Posterior vena cava (tissue), 2 donors: Measurements from ENCODE around the gene CDC16. TPM values are rescaled to one million over a fixed set of nuclear protein-coding genes. Genes with fewer than 3 reads are reported as not detected.
"Not testable (repeated sequence)": the region's sequence is repeated elsewhere in the genome, so short reads cannot be mapped to it uniquely, and the experiment has no call there.

Source experiments
- DNase-seq: peaks from one replicate; pipeline ENCODE4 v3.0.0-alpha.2; 2020; ENCODE audit warnings: low spot score
- intact Hi-C, 2 donors: fragments of 100-400 bp; cut with DNase I; formaldehyde crosslinking; loops; one replicate each; pipeline versions ENCODE4 v1.14.1 to v1.14.2; 2022 to 2023
- total RNA-seq, 2 donors: library from RNA; stranded (reverse); fragmentation: NEBNext Ultra II Directional; extraction: Animal tissue kit (Norgen Biotek cat#: 25700); gene quantifications; one replicate each; pipeline ENCODE4 v1.2.1, GENCODE V29; 2021
- donor health status: DM: yes; HTN: yes; CAD: no.
- donor health status: DM: yes; HTN: yes; CAD: no.

The CDC16 gene
- total RNA-seq, 2 donors from 2014 or later, result 46.8 TPM

DNA sequence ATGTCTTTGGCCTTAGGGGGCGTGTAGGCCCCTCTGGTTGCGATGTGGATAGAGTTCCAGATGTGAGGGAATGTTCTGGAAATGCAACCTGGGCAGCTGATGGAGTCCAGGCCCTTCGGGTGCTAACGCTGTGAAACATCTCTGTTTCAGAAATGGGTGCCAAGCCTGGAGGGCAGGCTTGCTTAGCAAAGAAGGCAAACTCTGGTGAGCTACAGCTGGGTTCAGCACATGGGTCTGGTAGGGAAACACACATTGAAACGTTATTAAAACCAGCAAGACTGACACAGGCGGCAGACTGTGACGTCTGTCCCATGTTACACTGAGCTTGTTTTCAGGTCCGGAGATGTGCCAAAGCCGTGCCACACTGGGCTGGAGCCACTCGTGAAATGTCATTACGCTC, 8.6 kb upstream of the CDC16 start:
- intact Hi-C loops, result loop anchor here (2.0 to 5.0 kb wide), 2 partner anchors 273 to 274 kb away; no protein-coding TSS in a partner anchor
- DNase-seq, result no peak

DNA sequence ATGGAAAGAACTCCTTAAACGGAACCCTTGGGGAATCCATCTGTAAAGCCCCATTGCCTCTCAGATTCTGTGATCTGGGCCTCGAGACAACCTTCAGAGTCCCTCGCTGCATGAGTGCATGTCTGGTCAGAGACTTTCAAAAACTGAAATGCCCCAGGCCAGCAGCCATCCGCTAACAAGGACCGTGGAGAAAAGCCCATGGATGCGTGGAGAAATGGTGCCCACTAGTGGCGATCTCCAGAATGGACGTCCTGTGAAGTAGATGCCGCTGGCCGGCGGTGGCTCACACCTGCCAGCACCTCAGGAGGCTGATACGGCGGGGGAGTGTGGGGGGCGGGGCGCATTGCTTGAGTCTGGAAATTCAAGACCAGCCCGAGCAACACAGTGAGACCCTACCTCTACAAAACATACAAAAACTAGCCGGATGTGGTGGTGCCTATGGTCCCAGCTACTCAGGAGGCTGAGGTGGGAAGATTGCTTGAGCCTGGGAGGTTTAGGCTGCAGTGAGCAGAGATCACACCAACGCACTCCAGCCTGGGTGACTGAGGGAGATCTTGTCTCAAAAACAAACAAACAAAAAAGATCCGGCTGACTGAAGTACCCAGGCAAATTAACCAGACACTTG, 7.9 kb upstream of the CDC16 start:
- intact Hi-C loops, result loop anchor here (2.0 to 5.0 kb wide), 2 partner anchors 274 to 275 kb away; no protein-coding TSS in a partner anchor
- peak; percentile 94 for DNase-seq

DNA sequence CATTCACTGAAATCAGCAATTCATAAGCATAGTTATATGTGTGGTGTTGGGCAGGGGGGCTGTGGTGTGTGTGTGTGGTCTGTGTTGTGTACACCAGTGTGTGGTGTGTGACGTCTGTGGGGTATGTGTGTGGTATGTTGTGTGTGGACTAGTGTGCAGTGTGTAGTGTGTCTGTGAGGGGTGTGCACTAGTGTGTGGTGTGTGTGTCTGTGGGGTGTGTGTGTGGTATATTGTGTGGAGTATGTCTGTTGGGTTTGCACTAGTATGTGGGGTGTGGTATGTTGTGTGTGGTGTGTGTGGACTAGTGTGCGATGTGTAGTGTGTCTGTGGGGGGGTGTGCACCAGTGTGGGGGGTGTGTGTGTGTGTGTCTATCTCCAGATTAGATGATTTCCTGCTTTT, 7.2 kb upstream of the CDC16 start:
- intact Hi-C loops, result loop anchor here (2.0 to 5.0 kb wide), 2 partner anchors 275 kb away; no protein-coding TSS in a partner anchor
- no peak for DNase-seq

DNA sequence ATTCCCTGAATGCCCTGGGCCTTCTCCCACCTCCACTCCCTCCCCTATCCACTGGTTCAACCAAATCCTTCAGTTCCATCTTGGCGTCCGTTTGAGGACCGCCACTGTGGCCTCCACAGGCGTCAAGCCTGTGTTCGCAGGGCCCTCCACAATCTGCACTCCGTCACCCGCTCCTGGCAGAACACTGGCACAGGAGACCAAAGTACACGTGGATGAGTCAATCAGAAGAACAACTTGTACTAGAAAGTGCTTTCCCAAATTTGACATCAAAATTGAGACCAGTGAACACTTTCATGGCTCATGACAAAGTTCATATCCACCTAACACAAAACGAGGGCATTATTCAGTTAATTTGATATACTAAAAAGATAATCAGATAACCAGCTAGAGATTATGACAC, 6.5 kb upstream of the CDC16 start:
- intact Hi-C loops, result loop anchor here in 1 of 2 donors (5.0 kb wide), 1 partner anchor 276 kb away; no protein-coding TSS in a partner anchor
- no peak for DNase-seq

DNA sequence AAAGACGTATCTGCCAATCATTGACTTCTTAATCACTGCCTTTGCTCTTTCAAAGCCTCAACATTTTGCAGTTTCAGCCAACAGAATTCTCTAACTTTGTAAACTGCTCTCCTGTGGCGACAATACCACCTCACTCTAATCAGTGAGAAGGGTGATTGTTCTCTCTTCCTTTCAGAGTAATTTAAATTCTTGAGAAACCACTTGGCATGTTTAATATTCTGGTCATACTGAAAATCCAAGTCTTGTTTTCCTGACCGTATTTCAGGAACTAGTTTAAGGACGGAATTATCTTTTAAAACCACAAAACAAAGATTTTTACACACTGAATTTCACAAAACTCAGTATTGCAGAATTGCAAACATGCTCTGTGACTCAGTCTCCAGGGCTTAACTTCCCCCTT, 5.2 kb upstream of the CDC16 start:
- DNase-seq, result no peak
- intact Hi-C loops, result loop anchor here in 1 of 2 donors (5.0 kb wide), 1 partner anchor 277 kb away; no protein-coding TSS in a partner anchor

DNA sequence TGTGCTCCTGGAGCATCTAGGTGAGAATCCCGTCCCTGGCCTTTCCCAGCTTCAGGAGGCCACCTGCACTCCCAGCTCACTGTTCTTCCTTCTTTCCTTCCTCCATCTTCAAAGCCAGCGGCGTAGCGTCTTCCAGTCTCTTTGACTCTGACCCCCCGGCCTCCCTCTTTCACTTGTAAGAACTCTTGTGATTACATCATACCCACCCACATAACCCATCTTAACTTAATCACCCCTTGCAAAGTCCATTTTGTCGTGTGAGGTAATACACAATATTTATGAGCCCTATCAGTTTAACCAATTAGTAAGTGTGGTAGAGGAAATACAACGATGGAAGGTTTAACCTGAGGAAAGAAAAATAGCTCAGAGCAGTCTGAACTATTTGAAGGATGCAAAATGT, 4.6 kb upstream of the CDC16 start:
- DNase-seq, result no peak
- intact Hi-C loops, result loop anchor here in 1 of 2 donors (5.0 kb wide), 1 partner anchor 418 kb away; no protein-coding TSS in a partner anchor

DNA sequence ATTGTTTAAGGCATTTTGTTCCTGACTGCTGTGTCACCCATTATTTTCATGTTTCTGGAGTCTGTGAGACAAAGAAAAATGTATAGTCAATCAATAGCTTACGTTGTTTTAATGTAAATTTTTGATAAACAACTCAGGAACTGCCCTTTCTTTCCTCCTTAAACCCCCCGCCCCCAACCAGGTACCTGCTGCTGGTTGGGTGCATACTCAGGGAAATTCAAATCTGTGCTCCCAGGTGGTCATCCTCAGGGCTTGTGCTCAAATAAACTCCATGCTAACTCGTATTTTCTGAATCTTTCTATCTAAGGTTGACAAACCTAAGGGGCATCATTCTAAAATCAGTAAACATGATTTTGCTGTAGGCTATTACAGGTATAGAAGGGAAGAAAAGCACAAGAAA, 4.1 kb upstream of the CDC16 start:
- no peak for DNase-seq
- intact Hi-C loops, result loop anchor here in 1 of 2 donors (5.0 kb wide), 1 partner anchor 418 kb away; no protein-coding TSS in a partner anchor

DNA sequence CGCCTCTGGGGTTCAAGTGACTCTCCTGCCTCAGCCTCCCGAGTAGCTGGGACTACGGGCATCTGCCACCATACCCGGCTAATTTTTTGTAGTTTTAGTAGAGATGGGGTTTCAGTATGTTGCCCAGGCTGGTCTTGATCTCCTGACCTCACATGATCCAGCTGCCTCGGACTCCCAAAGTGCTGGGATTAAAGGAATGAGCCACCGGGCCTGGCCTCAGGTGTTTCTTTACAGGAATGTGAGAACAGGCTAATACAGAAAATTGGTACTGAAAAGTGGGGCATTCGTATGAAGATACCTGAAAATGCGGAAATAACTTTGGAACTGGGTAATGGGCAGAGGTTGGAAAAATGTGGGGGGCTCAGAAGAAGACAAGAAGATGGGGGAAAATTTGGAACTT, 2.8 kb upstream of the CDC16 start:
- no peak for DNase-seq
- intact Hi-C loops, result loop anchor here in 1 of 2 donors (5.0 kb wide), 1 partner anchor 420 kb away; no protein-coding TSS in a partner anchor

DNA sequence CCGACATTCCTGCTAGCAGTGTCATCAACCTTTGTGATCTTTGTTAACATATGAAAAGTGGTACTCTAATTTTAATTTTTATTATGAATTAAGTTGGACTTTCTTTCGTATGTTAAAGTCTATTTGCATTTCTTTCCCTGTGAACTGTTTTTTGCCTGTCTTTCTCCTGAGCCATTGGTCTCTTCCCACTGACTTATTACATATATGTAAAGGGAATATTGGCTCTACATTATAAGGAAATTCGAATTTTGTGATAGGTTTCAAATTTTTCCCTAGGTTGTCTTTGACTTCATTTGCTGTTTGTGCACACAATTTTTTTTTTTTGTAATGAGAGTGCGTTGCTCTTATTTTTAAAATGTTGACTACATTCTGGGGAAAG, 442 bp upstream of the CDC16 start:
- DNase-seq, result no peak
- intact Hi-C loops, result loop anchor here in 1 of 2 donors (5.0 kb wide), 1 partner anchor 422 kb away; no protein-coding TSS in a partner anchor

DNA sequence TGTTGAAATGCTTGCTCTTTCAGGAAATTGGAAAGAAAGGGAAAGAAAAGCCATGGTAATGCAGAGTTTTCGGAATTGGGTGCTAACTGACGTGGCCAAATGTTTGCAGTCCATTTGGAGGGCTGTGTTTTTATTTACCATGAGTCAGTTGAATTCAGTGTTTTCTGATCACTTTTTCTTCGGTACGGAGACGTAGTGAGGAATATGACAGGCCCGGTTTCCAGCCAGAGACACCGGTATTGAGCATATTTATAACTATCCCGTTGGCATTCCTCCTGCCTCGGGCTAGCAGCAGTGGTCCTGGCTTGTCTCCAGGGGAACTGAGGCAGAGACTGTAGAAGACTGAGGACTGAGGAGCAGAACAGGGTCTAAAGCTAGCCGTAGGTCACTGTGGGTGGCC, 1.0 kb downstream of the CDC16 start:
- intact Hi-C loops, result no loop called here
- no peak for DNase-seq

DNA sequence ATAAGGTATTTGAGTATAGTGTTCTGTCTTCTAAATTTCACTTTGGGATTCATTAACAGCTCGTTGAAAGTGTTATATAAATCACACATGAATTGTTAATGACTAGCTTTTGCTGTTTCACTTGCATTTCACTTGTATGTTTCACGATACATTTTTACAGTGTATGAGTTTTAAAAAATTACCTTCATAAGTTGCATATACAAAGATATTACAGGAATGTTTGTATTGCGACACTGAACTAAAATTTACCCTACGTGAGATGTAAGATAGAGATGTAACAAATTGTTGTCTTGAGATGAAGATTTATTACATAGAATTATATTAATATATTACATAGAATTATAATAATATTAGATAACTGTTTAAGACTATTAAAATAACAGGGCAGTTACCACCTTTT, 1.5 kb downstream of the CDC16 start:
- intact Hi-C loops, result no loop called here

DNA sequence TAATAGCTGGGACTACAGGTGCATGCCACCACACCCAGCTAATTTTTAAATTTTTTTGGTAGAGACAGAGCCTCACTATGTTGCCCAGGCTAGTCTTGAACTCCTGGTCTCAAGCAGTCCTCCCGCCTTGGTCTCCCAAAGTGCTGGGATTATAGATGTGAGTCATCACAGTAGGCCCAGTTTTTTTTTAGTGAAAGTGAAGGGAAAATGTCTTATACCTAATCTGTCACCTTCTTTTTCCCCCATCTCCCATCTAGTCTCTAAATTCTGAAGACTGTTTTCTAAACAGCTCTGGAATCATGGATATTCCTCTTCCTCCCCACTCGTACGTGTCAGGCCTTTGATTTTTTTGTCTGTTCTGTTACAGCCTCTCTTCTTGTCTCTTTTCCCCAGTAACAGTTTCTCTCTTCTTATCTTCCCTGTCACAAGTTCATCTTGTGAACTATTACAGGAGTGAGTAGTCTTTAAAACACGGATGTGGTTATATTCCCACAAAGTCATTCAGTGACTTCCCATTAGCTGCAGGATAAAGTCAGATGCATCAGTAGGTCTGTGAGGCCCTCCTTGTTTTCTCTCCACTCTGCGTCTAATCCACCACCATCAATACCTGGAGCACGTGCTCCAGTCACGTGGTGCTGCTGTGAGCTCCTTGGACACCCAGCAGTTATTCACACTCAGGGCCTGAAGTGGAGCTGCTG, 2.9 kb downstream of the CDC16 start:
- no peak for DNase-seq
- intact Hi-C loops, result no loop called here

More for the DNA sequence above, 1.5 kb downstream of the CDC16 start:
- no peak for DNase-seq

DNA sequence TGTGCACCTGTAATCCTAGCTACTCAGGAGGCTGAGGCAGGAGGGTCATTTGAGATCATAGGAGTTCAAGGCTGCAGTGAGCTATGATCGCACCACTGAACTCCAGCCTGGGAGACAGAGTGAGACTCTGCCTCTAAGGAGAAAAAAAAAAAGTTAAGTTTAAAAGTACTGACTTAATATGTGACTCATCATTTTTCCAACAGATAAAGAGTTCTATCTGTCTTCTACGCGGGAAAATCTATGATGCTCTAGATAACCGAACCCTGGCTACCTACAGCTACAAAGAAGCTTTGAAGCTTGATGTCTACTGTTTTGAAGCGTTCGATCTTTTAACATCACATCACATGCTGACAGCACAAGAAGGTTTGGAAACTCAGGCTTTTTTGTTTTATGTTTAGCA, 7.2 kb downstream of the CDC16 start:
- intact Hi-C loops, result no loop called here
- DNase-seq, result no peak

DNA sequence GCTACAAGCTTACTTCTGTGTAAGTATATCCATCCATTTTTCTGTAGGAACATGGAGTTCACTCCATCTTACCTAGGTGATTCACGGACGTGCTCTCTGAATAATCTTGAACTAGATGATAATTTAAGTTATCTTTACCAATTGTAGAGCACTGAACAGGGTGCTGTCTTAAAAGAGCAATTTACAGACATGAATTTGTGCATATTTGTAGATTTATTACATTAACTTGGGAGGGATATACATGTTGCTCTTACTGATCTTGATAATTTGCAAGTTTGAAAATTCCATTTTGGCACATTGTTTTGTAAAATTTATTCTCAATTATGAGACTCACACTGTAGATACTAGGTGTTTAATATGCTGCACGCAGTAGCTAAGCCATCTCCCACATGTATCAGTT, 9.3 kb downstream of the CDC16 start:
- intact Hi-C loops, result no loop called here
- DNase-seq, result no peak

DNA sequence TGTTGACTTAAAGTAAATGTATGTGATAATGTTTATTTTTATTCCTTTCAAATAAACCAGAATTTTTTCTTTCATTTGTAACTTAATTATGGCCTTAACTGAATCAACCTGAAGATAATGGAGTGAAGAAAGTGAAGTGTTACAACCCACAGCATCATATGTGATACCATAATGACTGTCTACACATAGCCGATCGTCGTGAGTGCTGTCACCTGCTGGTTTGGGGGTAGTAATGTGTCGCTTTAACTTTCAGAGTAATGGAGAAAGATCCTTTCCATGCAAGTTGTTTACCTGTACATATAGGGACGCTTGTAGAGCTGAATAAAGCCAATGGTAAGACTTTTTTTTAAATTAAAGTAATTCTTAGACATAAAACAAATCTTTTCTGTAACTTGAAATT, 9.9 kb downstream of the CDC16 start:
- intact Hi-C loops, result loop anchor here in 1 of 2 donors (1.0 kb wide), 1 partner anchor 11 kb away; no protein-coding TSS in a partner anchor
- DNase-seq, result no peak

DNA sequence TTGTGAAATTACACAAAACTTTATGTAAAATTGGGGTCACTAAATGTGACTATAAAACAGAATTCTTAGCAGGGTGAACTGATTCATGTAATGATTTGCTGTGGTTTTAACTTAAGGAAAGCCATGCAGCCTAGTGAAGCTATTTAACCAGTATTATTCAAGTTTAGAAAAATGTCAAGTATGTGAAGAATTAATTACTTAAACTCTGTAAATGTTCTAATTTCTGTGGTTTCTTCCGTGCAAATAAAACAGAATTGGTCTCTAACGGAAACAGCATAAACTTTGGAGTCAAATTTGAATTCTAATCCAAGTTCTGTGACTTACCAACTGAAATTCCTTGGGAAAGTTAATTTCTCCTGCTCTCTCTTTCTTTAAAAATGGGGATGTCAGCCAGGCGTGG, 13.3 kb downstream of the CDC16 start:
- intact Hi-C loops, result no loop called here
- no peak for DNase-seq

DNA sequence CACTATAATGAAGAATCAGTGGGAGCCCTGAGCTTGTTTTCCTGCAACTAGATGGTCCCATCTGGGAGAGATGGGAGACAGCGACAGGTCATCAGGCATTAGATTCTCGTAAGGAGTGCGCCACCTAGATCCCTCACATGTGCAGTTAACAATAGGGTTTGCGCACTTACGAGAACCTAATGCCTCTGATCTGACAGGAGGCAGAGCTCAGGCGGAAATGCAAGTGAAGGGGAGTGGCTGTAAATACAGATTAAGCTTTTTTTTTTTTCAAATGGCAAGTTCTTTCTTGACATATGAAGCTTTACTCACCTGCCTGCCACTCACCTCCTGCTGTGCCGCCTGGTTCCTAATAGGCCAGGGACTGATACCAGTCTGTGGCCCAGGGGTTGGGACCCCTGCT, 14.4 kb downstream of the CDC16 start:
- intact Hi-C loops, result no loop called here

DNA sequence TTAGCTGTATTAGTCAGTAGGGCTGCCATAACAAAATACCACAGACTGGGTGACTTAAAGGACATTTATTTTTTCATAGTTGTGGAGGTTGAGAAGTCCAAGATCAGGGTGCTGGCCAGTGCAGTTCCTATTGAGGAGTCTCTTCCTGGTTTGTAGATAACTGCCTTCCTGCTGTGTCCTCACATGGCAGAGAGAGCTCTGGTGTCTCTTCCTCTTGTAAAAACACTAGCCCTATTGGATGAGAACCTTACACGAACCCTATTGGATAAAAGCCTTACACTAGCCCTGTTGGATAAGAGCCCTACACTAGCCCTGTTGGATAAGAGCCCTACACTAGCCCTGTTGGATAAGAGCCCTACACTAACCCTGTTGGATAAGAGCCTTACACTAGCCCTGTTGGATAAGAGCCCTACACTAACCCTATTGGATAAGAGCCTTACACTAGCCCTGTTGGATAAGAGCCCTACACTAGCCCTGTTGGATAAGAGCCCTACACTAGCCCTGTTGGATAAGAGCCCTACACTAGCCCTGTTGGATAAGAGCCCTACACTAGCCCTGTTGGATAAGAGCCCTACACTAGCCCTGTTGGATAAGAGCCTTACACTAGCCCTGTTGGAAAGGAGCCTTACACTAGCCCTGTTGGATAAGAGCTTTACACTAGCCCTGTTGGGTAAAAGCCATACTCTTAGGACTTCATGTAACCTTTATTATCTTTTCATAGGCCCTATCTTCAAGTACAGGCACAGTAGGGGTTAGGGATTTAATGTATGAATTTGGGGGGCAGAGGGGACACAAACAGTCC, 17.1 kb downstream of the CDC16 start:
- intact Hi-C loops, DNase-seq: not testable (repeated sequence)

More for the DNA sequence above, 14.4 kb downstream of the CDC16 start:
- DNase-seq, result no peak

DNA sequence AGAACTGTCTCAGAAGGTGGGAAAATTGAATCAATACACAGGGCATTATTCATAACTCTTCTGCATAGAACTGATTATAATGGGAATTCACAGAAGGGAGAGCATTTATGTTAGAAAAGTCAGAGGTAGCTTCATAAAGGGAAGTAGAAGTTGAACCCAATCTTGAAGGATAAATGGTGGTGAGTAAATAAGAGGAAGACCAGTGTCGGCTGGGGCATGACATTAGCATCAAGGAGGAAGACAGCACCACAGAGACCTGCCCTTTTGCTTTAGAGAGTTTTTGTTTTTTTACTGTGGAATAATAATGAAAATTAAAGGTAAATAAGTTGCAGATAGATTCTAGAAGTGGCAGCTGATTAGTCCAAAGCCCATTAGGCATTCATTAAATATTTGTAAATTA, 21.9 kb downstream of the CDC16 start:
- intact Hi-C loops, result no loop called here
- DNase-seq, result no peak

DNA sequence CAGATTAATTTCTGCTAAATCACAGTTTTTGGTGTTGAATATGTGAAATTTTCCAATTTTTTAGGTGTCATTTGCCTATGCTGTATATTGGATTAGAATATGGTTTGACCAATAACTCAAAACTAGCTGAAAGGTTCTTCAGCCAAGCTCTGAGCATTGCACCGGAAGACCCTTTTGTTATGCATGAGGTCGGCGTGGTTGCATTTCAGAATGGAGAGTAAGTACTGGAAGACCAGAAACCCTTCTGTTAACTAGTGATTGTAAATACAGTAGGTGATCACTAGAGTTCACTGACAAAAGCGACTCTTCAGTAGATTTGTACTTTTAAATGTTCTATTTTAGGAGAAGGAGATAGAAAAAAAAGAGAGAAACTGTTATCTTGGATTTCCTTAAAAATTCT, 22.3 kb downstream of the CDC16 start:
- intact Hi-C loops, result no loop called here
- no peak for DNase-seq
